Fibroblast of skin of abdomen (primary cell): ENCODE data around the gene OR9Q1. TPM values are rescaled to one million over a fixed set of nuclear protein-coding genes. Genes with fewer than 3 reads are reported as not detected.
"Not testable (repeated sequence)": the region's sequence is repeated elsewhere in the genome, so short reads cannot be mapped to it uniquely, and the experiment has no call there.

ENCODE experiments used
- DNase-seq: peaks from one replicate; pipeline ENCODE4 v3.0.0-alpha.2; 2013
- polyA plus RNA-seq, 2 experiments: library from polyadenylated mRNA; unstranded; fragments of 120-200 nt; gene quantifications; one replicate each; pipeline ENCODE4 v1.2.1, GENCODE V29; 2013; ENCODE audit not compliant: insufficient read length in 2 of 2

Gene OR9Q1
- not detected for polyA plus RNA-seq (2013, experiment 1 of 2; ENCODE audit: insufficient read length)
- not detected for polyA plus RNA-seq (2013, experiment 2 of 2; ENCODE audit: insufficient read length)

- no peak for DNase-seq
Measured at GRCh38 chr11:58023435-58023931, at the start of gene OR9Q1. OR9Q1 (plus strand) TSS chr11:58023881; CDS start chr11:58179445, 155,564 bp downstream.

- no peak for DNase-seq
Measured at GRCh38 chr11:57974132-57974531, 49.5 kb upstream of the OR9Q1 start.

- DNase-seq: no peak
Measured at GRCh38 chr11:57974848-57975601, 48.7 kb upstream of the OR9Q1 start.

- DNase-seq: no peak
Measured at GRCh38 chr11:57977709-57978108, 46.0 kb upstream of the OR9Q1 start.

- no peak for DNase-seq
Measured at GRCh38 chr11:57978686-57979531, 44.8 kb upstream of the OR9Q1 start.

- no peak for DNase-seq
Measured at GRCh38 chr11:57979532-57980079, 44.1 kb upstream of the OR9Q1 start.

GRCh38 chr11:57980201-57980600, 43.5 kb upstream of the OR9Q1 start:
- DNase-seq: no peak

- no peak for DNase-seq
Measured at GRCh38 chr11:57981536-57981935, 42.1 kb upstream of the OR9Q1 start.

GRCh38 chr11:57982776-57983175, 40.9 kb upstream of the OR9Q1 start:
- DNase-seq: no peak

- DNase-seq: no peak
Measured at GRCh38 chr11:57983191-57983590, 40.5 kb upstream of the OR9Q1 start.

- not testable (repeated sequence) for DNase-seq
Measured at GRCh38 chr11:57999523-57999922, 24.2 kb upstream of the OR9Q1 start.

- not testable (repeated sequence) for DNase-seq
Measured at GRCh38 chr11:58000021-58000420, 23.7 kb upstream of the OR9Q1 start.

- no peak for DNase-seq
Measured at GRCh38 chr11:58000699-58001098, 23.0 kb upstream of the OR9Q1 start.

GRCh38 chr11:58003036-58003435, 20.6 kb upstream of the OR9Q1 start:
- DNase-seq: no peak

GRCh38 chr11:58003591-58003990, 20.1 kb upstream of the OR9Q1 start:
- no peak for DNase-seq

GRCh38 chr11:58004664-58005063, 19.0 kb upstream of the OR9Q1 start:
- DNase-seq: no peak

- DNase-seq: no peak
Measured at GRCh38 chr11:58006940-58007339, 16.7 kb upstream of the OR9Q1 start.

- DNase-seq: no peak
Measured at GRCh38 chr11:58011771-58012170, 11.9 kb upstream of the OR9Q1 start.

GRCh38 chr11:58024601-58025091, 965 bp downstream of the OR9Q1 start:
- DNase-seq: peak; percentile 6

- peak; percentile 9 for DNase-seq
Measured at GRCh38 chr11:58027341-58027740, 3.7 kb downstream of the OR9Q1 start.

- DNase-seq: peak; percentile 12
Measured at GRCh38 chr11:58028687-58029411, 5.2 kb downstream of the OR9Q1 start.

GRCh38 chr11:58030653-58031052, 7.0 kb downstream of the OR9Q1 start, which contains the start of gene OR6Q1:
OR6Q1 (plus strand) TSS chr11:58030953; CDS start chr11:58030953, 0 bp downstream.
- no peak for DNase-seq
